Retinal pigment epithelial cell (primary cell): ENCODE data around the gene HINT1.

ENCODE experiments used
- DNase-seq: peaks from one replicate; pipeline ENCODE4 v3.0.0-alpha.2; 2010; ENCODE audit warnings: low read depth
- H3K4me3 ChIP-seq: 2 replicates; pipeline ENCODE4 v1.5.1; 2011; ENCODE audit warnings: mild to moderate bottlenecking, low read length, control low read depth, moderate library complexity
- TF ChIP-seq, protein P1 (sequence below): conservative IDR thresholded peaks from 2 replicates; pipeline ENCODE4 v1.5.1; 2011; ENCODE audit warnings: low read depth, low read length, control low read depth, inconsistent platforms

HINT1 gene

DNA sequence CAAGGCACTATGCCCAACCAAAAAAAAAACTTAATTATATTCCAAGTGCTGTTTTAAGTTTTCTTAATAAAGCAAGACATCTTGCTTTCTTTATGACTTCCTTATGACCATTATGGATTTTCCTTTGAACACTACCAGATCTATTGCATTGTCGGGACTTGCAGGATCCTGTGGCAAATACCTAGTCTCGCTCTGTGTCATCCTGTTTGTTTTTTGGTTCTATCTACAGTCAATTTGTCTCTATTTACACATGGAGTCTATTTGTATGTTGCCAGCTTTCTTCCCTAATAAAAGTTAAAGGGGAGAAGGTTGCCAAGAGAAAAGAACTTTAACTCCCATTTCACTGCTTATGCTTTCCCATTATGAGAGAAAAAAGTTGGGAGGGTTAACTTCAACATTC, 4.9 kb downstream of the HINT1 start:
- no peak overlapping the region for H3K4me3 ChIP-seq
- TF ChIP-seq, protein P1, sequence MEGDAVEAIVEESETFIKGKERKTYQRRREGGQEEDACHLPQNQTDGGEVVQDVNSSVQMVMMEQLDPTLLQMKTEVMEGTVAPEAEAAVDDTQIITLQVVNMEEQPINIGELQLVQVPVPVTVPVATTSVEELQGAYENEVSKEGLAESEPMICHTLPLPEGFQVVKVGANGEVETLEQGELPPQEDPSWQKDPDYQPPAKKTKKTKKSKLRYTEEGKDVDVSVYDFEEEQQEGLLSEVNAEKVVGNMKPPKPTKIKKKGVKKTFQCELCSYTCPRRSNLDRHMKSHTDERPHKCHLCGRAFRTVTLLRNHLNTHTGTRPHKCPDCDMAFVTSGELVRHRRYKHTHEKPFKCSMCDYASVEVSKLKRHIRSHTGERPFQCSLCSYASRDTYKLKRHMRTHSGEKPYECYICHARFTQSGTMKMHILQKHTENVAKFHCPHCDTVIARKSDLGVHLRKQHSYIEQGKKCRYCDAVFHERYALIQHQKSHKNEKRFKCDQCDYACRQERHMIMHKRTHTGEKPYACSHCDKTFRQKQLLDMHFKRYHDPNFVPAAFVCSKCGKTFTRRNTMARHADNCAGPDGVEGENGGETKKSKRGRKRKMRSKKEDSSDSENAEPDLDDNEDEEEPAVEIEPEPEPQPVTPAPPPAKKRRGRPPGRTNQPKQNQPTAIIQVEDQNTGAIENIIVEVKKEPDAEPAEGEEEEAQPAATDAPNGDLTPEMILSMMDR: no peak
- DNase-seq: no peak

DNA sequence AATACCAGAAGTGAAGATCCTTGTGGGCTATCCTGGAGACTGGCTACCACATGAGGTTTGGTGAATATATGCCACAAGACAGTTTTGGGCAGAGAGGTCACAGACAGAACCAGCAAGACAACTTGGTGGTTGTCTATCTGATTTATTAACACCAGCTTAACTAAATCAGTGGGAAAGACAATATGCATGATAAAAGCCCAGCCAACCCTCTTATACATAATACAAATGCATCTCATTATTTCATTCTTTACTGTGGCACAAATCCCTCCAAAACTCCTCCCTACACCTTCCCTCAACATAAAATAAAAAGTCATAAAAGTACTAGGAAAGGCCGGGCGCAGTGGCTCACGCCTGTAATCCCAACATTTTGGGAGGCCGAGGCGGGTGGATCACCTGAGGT, 8.1 kb downstream of the HINT1 start:
- no peak for DNase-seq
- no peak overlapping the region for H3K4me3 ChIP-seq
- TF ChIP-seq, protein P1: no peak

DNA sequence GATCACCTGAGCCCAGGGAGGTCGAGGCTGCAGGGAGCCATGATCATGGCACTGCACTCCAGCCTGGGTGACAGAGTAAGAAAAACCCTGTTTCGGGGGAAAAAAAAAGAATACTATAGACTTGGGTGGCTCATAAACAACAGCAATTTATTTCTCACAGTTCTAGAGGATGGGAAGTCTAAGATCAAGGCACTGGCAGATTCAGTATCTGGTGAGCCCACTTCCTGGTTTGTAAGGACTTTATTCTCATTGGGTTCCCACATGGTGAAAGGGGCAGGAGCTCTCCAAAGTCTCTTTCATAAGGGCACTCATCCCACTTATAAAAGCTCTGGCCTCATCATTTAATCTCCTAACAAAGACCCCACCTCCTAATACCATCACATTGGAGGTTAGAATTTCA, 8.7 kb downstream of the HINT1 start:
- no peak overlapping the region for H3K4me3 ChIP-seq
- TF ChIP-seq, protein P1: no peak
- DNase-seq: no peak

DNA sequence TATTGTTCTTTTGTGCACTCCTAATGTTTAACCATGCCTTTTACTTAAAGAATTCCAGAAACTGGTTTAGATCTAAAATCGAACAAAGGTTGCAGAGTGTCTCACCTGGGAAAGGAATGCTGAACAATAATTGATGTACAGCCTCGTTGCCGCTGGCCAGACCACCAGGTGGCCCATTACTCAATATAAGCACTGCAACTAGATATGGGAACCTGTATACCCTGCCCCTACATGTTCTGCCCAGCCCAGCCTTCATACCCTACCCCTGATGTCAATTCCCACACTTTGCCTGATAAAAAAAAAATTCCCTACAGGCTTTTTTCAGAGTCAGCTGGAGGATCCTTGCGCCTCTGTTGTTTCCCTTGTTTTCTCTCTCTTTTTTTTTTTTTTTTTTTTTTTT, 13.8 kb downstream of the HINT1 start:
- no peak for DNase-seq
- H3K4me3 ChIP-seq: no peak overlapping the region
- TF ChIP-seq, protein P1: no peak

DNA sequence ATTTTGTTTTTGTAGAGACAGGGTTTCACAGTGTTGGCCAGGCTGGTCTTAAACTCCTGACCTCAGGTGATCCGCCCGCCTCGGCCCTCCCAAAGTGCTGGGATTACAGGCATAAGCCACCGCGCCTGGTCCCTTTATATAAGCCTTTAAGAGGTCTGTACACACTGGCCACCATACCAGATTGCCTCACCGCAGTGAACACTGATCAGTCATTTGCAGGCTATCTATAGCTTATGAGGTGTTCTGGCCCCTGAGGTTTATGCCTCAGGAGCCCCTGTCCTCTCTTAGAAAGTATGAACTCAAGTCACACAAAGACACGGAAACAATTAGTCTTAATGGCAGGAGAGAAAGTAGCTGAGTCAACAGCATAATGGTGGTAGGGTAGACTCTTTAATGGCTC, 14.6 kb downstream of the HINT1 start:
- TF ChIP-seq, protein P1: no peak
- no peak for DNase-seq
- H3K4me3 ChIP-seq: no peak overlapping the region

DNA sequence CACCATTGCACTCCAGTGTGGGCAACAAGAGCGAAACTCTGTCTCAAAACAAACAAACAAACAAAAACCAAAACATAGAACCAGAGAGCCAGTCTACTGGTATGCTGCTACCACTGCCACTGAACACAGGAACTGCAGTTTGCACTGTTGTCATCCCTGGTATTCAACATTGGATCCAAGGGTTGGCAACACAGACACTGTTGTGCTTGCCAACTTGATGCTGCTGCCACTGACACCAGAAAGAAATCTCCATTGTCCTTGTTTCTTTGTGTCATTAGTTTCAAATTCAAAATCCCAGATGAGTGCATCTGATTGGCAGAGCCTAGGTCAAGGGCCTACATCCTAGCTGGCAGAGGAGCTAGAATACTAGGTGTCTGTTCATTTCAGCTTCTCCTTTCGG, 16.2 kb downstream of the HINT1 start:
- H3K4me3 ChIP-seq: no peak overlapping the region
- TF ChIP-seq, protein P1: no peak
- DNase-seq: no peak

DNA sequence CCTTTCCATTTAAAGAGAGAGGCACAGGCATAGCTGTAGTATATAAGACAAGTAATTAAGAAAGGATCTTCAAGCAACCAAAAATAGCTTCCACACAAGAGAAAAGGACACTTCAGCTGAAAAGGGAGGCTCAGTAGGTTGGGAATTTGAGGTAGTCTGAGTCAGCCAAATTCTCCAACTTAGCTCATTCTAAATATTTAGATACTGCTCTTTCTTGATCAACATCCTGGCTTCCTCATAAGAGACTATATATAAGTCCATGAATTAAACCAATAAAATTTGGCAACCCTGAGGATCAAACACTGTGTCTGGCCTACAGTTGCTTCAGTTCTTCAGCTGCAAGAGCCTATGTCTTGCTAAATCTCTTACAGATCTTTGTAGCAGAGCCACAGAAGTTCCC, 17.8 kb downstream of the HINT1 start:
- DNase-seq: no peak
- no peak overlapping the region for H3K4me3 ChIP-seq
- TF ChIP-seq, protein P1: no peak
